Mesothelial cell of epicardium (in vitro differentiated cells): Measurements from ENCODE around the gene KCNH3. TPM values are rescaled to one million over a fixed set of nuclear protein-coding genes. Genes with fewer than 3 reads are reported as not detected.
A peak's percentile ranks its signal among the peaks of the same experiment; 100 is the strongest.

ENCODE experiments used
- DNase-seq, 2 experiments: peaks; one replicate each; pipeline ENCODE4 v3.0.0; 2021; ENCODE audit warnings: low spot score in 2 of 2; ENCODE audit not compliant: unreplicated experiment in 2 of 2
- H3K27ac Mint-ChIP-seq: 2 replicates; pipeline ENCODE4 v1.8.0; 2021; ENCODE audit warnings: mixed read lengths
- H3K27me3 Mint-ChIP-seq: 2 replicates; pipeline ENCODE4 v1.8.0; 2021; ENCODE audit warnings: low read depth, mixed read lengths
- H3K36me3 Mint-ChIP-seq: 2 replicates; pipeline ENCODE4 v1.8.0; 2021; ENCODE audit warnings: mixed read lengths
- H3K4me1 Mint-ChIP-seq: 2 replicates; pipeline ENCODE4 v1.8.0; 2021; ENCODE audit warnings: mixed read lengths
- H3K4me3 Mint-ChIP-seq: 2 replicates; pipeline ENCODE4 v1.8.0; 2021; ENCODE audit warnings: mild to moderate bottlenecking, moderate library complexity, mixed read lengths
- H3K9me3 Mint-ChIP-seq: 2 replicates; pipeline ENCODE4 v1.8.0; 2021; ENCODE audit warnings: mixed read lengths
- total RNA-seq: library from RNA; stranded (reverse); gene quantifications from 3 replicates; pipeline ENCODE4 v1.2.1, GENCODE V29; 2021
- TF ChIP-seq, protein P1 (sequence below): fragments of 200-600 bp; sonication (generic); IDR thresholded peaks from one replicate; pipeline ENCODE4 v1.5.0; 2021; ENCODE audit warnings: antibody characterized with exemption; ENCODE audit not compliant: unreplicated experiment

KCNH3 gene
- total RNA-seq, 1 donor from 2014 or later: 1.8 TPM

DNA sequence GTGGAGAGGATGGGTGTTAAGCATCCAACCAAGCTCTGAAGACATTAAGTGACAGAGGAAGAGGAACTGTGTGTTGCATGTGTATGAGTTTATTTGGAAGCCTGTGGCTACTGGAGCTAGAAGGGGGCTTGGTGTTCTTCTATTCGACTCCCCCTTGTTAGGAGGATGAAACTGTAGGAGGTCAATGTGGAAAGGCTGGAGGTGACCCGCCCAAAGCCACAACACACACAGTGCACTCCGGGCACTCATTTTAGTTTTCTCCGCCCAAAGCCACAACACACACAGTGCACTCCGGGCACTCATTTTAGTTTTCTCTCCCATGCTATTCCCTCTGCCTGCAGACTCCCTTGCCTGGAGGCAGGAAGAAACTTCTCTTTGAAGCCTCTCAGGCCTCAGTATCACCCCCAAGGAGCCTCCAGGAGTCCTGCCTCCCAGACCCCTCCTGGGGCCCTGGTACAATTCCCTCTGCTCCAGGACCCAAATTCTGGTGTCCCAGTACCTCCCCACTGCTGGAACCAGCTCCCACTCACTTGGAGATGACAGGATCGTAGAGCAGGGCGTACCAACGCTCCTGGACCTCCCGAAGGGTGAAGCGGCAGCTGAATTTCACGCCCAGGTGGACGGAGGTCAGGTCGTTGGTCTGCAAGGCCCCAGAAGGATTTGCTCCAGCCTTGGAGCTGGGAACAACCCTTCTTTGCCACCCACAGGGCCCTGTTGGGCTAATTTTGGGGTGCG is 25.3 kb downstream of the KCNH3 start:
- Mint-ChIP-seq H3K36me3 (peaks cover 22% of the 10 kb centered on the region), H3K4me3 (no peak overlapping the region), H3K27ac (no peak overlapping the region), H3K4me1 (peaks cover 14% of the 10 kb centered on the region), H3K27me3 (no peaks in the 10 kb centered on the region), H3K9me3 (no peaks in the 10 kb centered on the region)
- no peak for DNase-seq
- TF ChIP-seq, protein P1, sequence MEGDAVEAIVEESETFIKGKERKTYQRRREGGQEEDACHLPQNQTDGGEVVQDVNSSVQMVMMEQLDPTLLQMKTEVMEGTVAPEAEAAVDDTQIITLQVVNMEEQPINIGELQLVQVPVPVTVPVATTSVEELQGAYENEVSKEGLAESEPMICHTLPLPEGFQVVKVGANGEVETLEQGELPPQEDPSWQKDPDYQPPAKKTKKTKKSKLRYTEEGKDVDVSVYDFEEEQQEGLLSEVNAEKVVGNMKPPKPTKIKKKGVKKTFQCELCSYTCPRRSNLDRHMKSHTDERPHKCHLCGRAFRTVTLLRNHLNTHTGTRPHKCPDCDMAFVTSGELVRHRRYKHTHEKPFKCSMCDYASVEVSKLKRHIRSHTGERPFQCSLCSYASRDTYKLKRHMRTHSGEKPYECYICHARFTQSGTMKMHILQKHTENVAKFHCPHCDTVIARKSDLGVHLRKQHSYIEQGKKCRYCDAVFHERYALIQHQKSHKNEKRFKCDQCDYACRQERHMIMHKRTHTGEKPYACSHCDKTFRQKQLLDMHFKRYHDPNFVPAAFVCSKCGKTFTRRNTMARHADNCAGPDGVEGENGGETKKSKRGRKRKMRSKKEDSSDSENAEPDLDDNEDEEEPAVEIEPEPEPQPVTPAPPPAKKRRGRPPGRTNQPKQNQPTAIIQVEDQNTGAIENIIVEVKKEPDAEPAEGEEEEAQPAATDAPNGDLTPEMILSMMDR: no peak

DNA sequence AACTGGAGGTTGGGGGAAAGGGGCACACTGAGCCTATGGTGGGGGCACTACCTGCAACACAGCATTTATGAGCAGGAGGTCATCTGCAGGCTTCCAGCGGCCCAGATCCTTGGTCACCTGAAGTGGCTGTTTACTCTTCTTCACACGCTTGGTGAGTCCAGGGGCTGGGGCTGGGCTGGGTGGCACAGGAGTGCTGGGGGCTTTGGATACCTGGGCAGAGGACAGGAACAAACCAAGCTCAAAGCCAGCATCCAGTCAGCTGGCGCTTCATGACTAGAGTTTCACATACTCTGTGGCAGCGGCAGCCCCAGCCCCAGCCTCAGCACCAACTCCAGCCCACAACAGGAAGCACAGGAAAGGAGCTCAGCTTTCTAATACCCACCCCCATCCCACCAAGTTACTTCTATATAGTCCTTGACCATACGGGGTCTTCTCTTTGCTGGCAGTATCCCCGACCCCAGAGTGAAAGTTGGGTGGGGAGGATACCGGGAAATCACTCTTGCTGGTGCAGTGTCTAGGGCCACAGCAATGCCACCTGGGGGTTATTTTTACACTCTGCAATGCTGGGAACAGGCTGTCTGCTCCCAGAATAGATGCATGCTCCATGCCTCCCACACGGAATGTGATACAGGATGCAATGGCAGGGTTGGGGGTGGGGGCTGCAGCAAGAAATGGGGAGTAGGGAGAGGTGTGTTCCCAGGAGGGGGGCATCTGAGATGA is 26.0 kb downstream of the KCNH3 start:
- TF ChIP-seq, protein P1: no peak
- DNase-seq: no peak
- no peaks in the 10 kb centered on the region for H3K27me3 Mint-ChIP-seq

DNA sequence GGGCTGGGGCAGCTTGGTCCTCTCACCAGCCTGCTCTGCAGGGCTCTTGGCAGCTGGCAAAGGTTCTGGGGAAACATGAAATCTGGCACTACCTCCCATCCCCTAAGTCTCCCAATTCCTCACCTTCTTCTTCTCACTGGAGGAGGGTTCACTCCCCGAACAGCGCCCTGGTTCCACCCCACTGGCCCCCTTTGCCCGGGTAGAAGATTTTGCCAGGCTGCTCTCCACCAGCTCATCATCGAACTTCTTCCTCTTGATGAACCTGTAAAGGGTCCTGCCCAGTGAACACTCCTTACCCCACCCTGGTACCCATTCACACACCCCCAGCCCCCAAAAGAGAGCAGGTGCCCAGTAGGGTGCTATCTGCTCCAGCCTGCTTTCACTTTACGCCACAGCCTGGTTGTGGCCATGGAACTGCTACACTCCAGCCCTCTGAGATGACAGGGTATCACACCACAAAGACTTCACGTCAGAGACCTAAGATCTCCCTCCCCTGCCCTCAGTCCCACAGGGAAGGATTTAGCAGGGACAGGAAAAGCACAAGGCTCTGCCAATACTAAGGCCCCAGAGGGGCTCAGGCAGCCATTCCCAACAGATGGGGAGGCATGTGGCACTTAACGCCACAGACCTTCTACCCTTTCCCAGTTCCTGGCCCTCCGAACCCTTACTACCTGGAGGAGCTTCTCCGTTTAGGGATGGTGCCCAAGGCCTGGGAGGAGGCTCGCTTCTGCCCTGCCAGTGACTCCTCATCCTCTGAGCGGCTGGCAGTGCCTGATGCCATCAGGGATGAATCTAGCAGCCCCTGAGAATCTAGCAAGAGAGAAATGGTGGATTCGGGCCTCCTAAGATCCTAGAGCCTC is 26.8 kb downstream of the KCNH3 start:
- H3K27me3 Mint-ChIP-seq: no peaks in the 10 kb centered on the region
- DNase-seq: no peak

More for the DNA sequence above, 26.0 kb downstream of the KCNH3 start:
- H3K27ac Mint-ChIP-seq: no peak overlapping the region
- H3K4me1 Mint-ChIP-seq: peaks cover 14% of the 10 kb centered on the region
- peaks cover 19% of the 10 kb centered on the region for H3K36me3 Mint-ChIP-seq
- H3K9me3 Mint-ChIP-seq: no peaks in the 10 kb centered on the region
- H3K4me3 Mint-ChIP-seq: no peak overlapping the region

DNA sequence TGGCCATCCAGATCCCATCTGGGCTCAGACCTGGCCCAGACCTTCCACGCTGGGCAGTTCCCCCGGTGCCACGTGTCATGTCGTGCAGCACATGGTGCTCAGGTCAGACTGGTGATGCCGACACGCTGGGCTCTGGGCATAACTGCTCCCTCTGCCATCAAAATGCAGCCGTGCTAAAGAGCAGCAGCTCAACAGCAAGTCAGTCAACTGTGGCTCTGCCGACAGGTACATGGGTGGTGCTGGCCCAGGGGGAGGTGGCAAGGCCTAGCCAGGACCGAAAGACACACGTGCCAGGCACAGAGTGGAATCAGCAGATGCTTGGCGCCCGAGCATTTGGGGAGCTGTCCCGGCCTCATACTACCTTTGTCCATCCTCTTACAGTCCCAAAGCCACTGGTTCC is 27.5 kb downstream of the KCNH3 start:
- Mint-ChIP-seq H3K4me1 (peaks cover 16% of the 10 kb centered on the region), H3K27ac (no peak overlapping the region), H3K27me3 (no peaks in the 10 kb centered on the region), H3K9me3 (no peaks in the 10 kb centered on the region), H3K4me3 (no peak overlapping the region), H3K36me3 (peaks cover 17% of the 10 kb centered on the region)
- DNase-seq: no peak
- TF ChIP-seq, protein P1: no peak

More for the DNA sequence above, 26.8 kb downstream of the KCNH3 start:
- H3K9me3 Mint-ChIP-seq: no peaks in the 10 kb centered on the region
- H3K27ac Mint-ChIP-seq: no peak overlapping the region
- peaks cover 16% of the 10 kb centered on the region for H3K4me1 Mint-ChIP-seq
- TF ChIP-seq, protein P1: no peak
- H3K4me3 Mint-ChIP-seq: no peak overlapping the region
- peaks cover 20% of the 10 kb centered on the region for H3K36me3 Mint-ChIP-seq

DNA sequence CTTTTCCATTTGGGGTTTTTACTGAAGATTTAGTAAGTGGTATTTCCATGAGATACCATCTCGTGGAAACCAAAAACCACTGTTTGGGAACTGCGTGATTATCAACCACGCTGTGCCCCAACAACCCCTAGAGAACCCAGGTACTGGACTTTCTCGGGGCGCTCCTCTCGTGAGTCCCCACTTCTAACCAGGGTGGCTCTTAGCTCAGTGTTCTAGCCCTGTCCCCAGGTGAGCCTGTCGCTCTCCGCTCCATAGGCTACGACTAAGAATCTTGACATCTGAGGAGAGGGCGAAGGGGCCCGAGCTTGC is 28.4 kb downstream of the KCNH3 start:
- TF ChIP-seq, protein P1: no peak
- Mint-ChIP-seq H3K9me3 (peaks cover 3% of the 10 kb centered on the region), H3K4me3 (peak overlapping the region; percentile 97), H3K27ac (peak overlapping the region; percentile 99), H3K27me3 (no peaks in the 10 kb centered on the region), H3K4me1 (peaks cover 16% of the 10 kb centered on the region), H3K36me3 (peaks cover 15% of the 10 kb centered on the region)
- no peak for DNase-seq
